ENCODE data around the gene SLC39A8. TPM values are rescaled to one million over a fixed set of nuclear protein-coding genes. Genes with fewer than 3 reads are reported as not detected.
"Not testable (repeated sequence)": the region's sequence is repeated elsewhere in the genome, so short reads cannot be mapped to it uniquely, and the experiment has no call there.

SLC39A8 gene
- total RNA-seq, 1 donor from 2014 or later: 11.4 TPM

GRCh38 chr4:102285831-102286230, 59.5 kb downstream of the SLC39A8 start:
- Mint-ChIP-seq H3K27ac (ENCODE audit: unreplicated experiment) (no peak overlapping the region), H3K36me3 (ENCODE audit: low read depth) (peaks cover 9% of the 10 kb centered on the region), H3K4me1 (no peaks in the 10 kb centered on the region), H3K27me3 (ENCODE audit: low read depth) (no peaks in the 10 kb centered on the region), H3K4me3 (no peak overlapping the region), H3K9me3 (peaks cover 4% of the 10 kb centered on the region)
- no peak for TF ChIP-seq CTCF (conservative IDR thresholded peaks at IDR 0.05)
- DNase-seq (ENCODE audit: low read depth, low spot score): no peak

GRCh38 chr4:102281171-102281839, 64.0 kb downstream of the SLC39A8 start:
- Mint-ChIP-seq H3K27ac (ENCODE audit: unreplicated experiment) (no peak overlapping the region), H3K27me3 (ENCODE audit: low read depth) (no peaks in the 10 kb centered on the region), H3K4me3 (no peak overlapping the region), H3K36me3 (ENCODE audit: low read depth) (peaks cover 2% of the 10 kb centered on the region), H3K4me1 (no peaks in the 10 kb centered on the region), H3K9me3 (peaks cover 2% of the 10 kb centered on the region)
- TF ChIP-seq CTCF (conservative IDR thresholded peaks at IDR 0.05): no peak
- DNase-seq (ENCODE audit: low read depth, low spot score): no peak

GRCh38 chr4:102273317-102273716, 72.0 kb downstream of the SLC39A8 start:
- not testable (repeated sequence) for H3K27ac Mint-ChIP-seq (ENCODE audit: unreplicated experiment); H3K36me3 Mint-ChIP-seq (ENCODE audit: low read depth); DNase-seq (ENCODE audit: low read depth, low spot score); H3K4me1 Mint-ChIP-seq; H3K27me3 Mint-ChIP-seq (ENCODE audit: low read depth); H3K9me3 Mint-ChIP-seq; H3K4me3 Mint-ChIP-seq

GRCh38 chr4:102272318-102272717, 73.0 kb downstream of the SLC39A8 start:
- Mint-ChIP-seq H3K36me3 (ENCODE audit: low read depth) (peaks cover 10% of the 10 kb centered on the region), H3K27me3 (ENCODE audit: low read depth) (no peaks in the 10 kb centered on the region), H3K9me3 (peaks cover 6% of the 10 kb centered on the region), H3K4me1 (no peaks in the 10 kb centered on the region), H3K4me3 (no peak overlapping the region), H3K27ac (ENCODE audit: unreplicated experiment) (no peak overlapping the region)
- no peak for DNase-seq (ENCODE audit: low read depth, low spot score)
- no peak for TF ChIP-seq CTCF (conservative IDR thresholded peaks at IDR 0.05)

GRCh38 chr4:102268355-102268754, 76.9 kb downstream of the SLC39A8 start:
- no peaks in the 10 kb centered on the region for H3K27me3 Mint-ChIP-seq (ENCODE audit: low read depth)
- no peak overlapping the region for H3K4me3 Mint-ChIP-seq

More at GRCh38 chr4:102268355-102268754, 76.9 kb downstream of the SLC39A8 start:
- no peak for DNase-seq (ENCODE audit: low read depth, low spot score)
- H3K4me1 Mint-ChIP-seq: no peaks in the 10 kb centered on the region
- H3K27ac Mint-ChIP-seq (ENCODE audit: unreplicated experiment): no peak overlapping the region
- no peak for TF ChIP-seq CTCF (conservative IDR thresholded peaks at IDR 0.05)
- no peaks in the 10 kb centered on the region for H3K36me3 Mint-ChIP-seq (ENCODE audit: low read depth)
- H3K9me3 Mint-ChIP-seq: no peaks in the 10 kb centered on the region
